ENCODE data around the gene PSMD9.
A peak's percentile ranks its signal among the peaks of the same experiment; 100 is the strongest.

PSMD9 gene

GRCh38 chr12:121915841-121916321, 27.3 kb downstream of the PSMD9 start:
- H4K20me1 ChIP-seq (ENCODE audit: insufficient read depth, low read length): no peaks in the 10 kb centered on the region
- peaks cover 7% of the 10 kb centered on the region for H3F3A ChIP-seq (ENCODE audit: insufficient read depth, low read length)
- no peaks in the 10 kb centered on the region for H3K27me3 ChIP-seq (ENCODE audit: insufficient read depth, low read length)
- peak overlapping the region; percentile 87 for H3K4me2 ChIP-seq (ENCODE audit: low read length)
- H3K9me3 ChIP-seq (ENCODE audit: low read length): no peaks in the 10 kb centered on the region
- H2AFZ ChIP-seq (ENCODE audit: low read length): no peak overlapping the region
- TF ChIP-seq EZH2 (IDR thresholded peaks at IDR 0.05; ENCODE audit: borderline replicate concordance, low read length): no peak
- TF ChIP-seq, protein P1, sequence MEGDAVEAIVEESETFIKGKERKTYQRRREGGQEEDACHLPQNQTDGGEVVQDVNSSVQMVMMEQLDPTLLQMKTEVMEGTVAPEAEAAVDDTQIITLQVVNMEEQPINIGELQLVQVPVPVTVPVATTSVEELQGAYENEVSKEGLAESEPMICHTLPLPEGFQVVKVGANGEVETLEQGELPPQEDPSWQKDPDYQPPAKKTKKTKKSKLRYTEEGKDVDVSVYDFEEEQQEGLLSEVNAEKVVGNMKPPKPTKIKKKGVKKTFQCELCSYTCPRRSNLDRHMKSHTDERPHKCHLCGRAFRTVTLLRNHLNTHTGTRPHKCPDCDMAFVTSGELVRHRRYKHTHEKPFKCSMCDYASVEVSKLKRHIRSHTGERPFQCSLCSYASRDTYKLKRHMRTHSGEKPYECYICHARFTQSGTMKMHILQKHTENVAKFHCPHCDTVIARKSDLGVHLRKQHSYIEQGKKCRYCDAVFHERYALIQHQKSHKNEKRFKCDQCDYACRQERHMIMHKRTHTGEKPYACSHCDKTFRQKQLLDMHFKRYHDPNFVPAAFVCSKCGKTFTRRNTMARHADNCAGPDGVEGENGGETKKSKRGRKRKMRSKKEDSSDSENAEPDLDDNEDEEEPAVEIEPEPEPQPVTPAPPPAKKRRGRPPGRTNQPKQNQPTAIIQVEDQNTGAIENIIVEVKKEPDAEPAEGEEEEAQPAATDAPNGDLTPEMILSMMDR (IDR thresholded peaks at IDR 0.05; ENCODE audit: low read length): no peak
- peak overlapping the region; percentile 62 for H3K4me3 ChIP-seq (ENCODE audit: low read depth, low read length, poor library complexity, severe bottlenecking)
- peaks cover 44% of the 10 kb centered on the region for H3K36me3 ChIP-seq (ENCODE audit: insufficient read depth, low read length)
- H3K27ac ChIP-seq (ENCODE audit: low read depth, low read length, poor library complexity, severe bottlenecking): peak overlapping the region; percentile 88
- peaks cover 45% of the 10 kb centered on the region for H3K4me1 ChIP-seq (ENCODE audit: insufficient read depth, low read length, severe bottlenecking)
- peak overlapping the region; percentile 77 for H3K9ac ChIP-seq (ENCODE audit: low read length)
- no peaks in the 10 kb centered on the region for H3K9me2 ChIP-seq (ENCODE audit: low read depth, low read length)
- no peaks in the 10 kb centered on the region for H3K79me2 ChIP-seq (ENCODE audit: insufficient read depth, low read length)

DNA sequence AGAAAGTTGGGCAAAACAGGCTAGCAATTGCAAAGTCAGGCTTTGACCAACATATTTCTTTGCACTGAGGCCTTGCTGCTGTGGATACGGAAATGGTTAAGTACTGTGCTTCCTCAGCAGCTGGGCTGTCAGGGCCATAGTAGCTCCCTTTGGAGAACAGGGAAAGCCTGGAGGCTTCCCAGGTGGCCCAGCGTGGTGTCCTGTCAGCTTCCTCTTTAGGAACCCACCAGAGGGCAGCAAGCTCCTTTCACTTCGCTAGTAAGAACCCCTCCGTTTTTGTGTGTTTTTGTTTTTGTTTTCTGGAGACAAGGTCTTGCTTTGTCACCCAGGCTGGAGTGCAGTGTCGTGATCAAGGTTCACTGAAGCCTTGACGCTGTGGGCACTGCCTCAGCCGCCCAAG, 28.1 kb downstream of the PSMD9 start:
- H3K9me2 ChIP-seq (ENCODE audit: low read depth, low read length): no peaks in the 10 kb centered on the region
- peak overlapping the region; percentile 77; the same call in 1 of the 2 replicates for H3K9ac ChIP-seq (ENCODE audit: low read length)
- peaks cover 36% of the 10 kb centered on the region for H3K36me3 ChIP-seq (ENCODE audit: insufficient read depth, low read length)
- H2AFZ ChIP-seq (ENCODE audit: low read length): no peak overlapping the region
- H3K4me2 ChIP-seq (ENCODE audit: low read length): peak overlapping the region; percentile 87
- H3K4me3 ChIP-seq (ENCODE audit: low read depth, low read length, poor library complexity, severe bottlenecking): peak overlapping the region; percentile 62
- H3K27me3 ChIP-seq (ENCODE audit: insufficient read depth, low read length): no peaks in the 10 kb centered on the region
- peaks cover 7% of the 10 kb centered on the region for H3F3A ChIP-seq (ENCODE audit: insufficient read depth, low read length)
- H4K20me1 ChIP-seq (ENCODE audit: insufficient read depth, low read length): no peaks in the 10 kb centered on the region
- no peaks in the 10 kb centered on the region for H3K9me3 ChIP-seq (ENCODE audit: low read length)
- TF ChIP-seq, protein P1 (IDR thresholded peaks at IDR 0.05; ENCODE audit: low read length): peak; percentile 63
- no peak for TF ChIP-seq EZH2 (IDR thresholded peaks at IDR 0.05; ENCODE audit: borderline replicate concordance, low read length)
- no peaks in the 10 kb centered on the region for H3K79me2 ChIP-seq (ENCODE audit: insufficient read depth, low read length)
- peaks cover 45% of the 10 kb centered on the region for H3K4me1 ChIP-seq (ENCODE audit: insufficient read depth, low read length, severe bottlenecking)
- H3K27ac ChIP-seq (ENCODE audit: low read depth, low read length, poor library complexity, severe bottlenecking): peak overlapping the region; percentile 88

- H3K9me3 ChIP-seq (ENCODE audit: low read length): no peaks in the 10 kb centered on the region
- peak within 1 kb of the TSS; percentile 77 for H3K9ac ChIP-seq (ENCODE audit: low read length)
- TF ChIP-seq, protein P1 (IDR thresholded peaks at IDR 0.05; ENCODE audit: low read length): peak; percentile 66
- TF ChIP-seq EZH2 (IDR thresholded peaks at IDR 0.05; ENCODE audit: borderline replicate concordance, low read length): no peak
Measured at GRCh38 chr12:121917950-121918678, 29.5 kb downstream of the PSMD9 start, which contains the start of gene CFAP251. Gene CFAP251 (plus strand): TSS chr12:121918592. CDS start chr12:121921306, 2,714 bp downstream.

More at GRCh38 chr12:121917950-121918678, 29.5 kb downstream of the PSMD9 start, which contains the start of gene CFAP251:
- no peaks in the 10 kb centered on the region for H3K79me2 ChIP-seq (ENCODE audit: insufficient read depth, low read length)
- H3K4me2 ChIP-seq (ENCODE audit: low read length): peak within 1 kb of the TSS; percentile 87
- peaks cover 29% of the 10 kb centered on the region for H3K36me3 ChIP-seq (ENCODE audit: insufficient read depth, low read length)
- peaks cover 7% of the 10 kb centered on the region for H3F3A ChIP-seq (ENCODE audit: insufficient read depth, low read length)
- H3K27me3 ChIP-seq (ENCODE audit: insufficient read depth, low read length): no peaks in the 10 kb centered on the region
- no peaks in the 10 kb centered on the region for H4K20me1 ChIP-seq (ENCODE audit: insufficient read depth, low read length)
- H3K4me3 ChIP-seq (ENCODE audit: low read depth, low read length, poor library complexity, severe bottlenecking): peak within 1 kb of the TSS; percentile 62
- peak within 1 kb of the TSS; percentile 88 for H3K27ac ChIP-seq (ENCODE audit: low read depth, low read length, poor library complexity, severe bottlenecking)
- no peak within 1 kb of the TSS for H2AFZ ChIP-seq (ENCODE audit: low read length)
- no peaks in the 10 kb centered on the region for H3K9me2 ChIP-seq (ENCODE audit: low read depth, low read length)
- peaks cover 45% of the 10 kb centered on the region for H3K4me1 ChIP-seq (ENCODE audit: insufficient read depth, low read length, severe bottlenecking)
